Measurements from ENCODE around the gene ACKR2. TPM values are rescaled to one million over a fixed set of nuclear protein-coding genes. Genes with fewer than 3 reads are reported as not detected.

ACKR2 gene
- total and polyA plus RNA-seq, 2 of the 13 experiments (the other 11 are each of a cell fraction or from before 2014, with no cell fraction given) = 1.1 to 1.9 TPM

- TF ChIP-seq CENPT (CRISPR knock-in tag; IDR thresholded peaks at IDR 0.05; ENCODE audit: low read depth) (no peak), SIX1 (CRISPR knock-in tag; IDR thresholded peaks at IDR 0.05; ENCODE audit: borderline replicate concordance) (no peak), ARNT2 (CRISPR knock-in tag; IDR thresholded peaks at IDR 0.05; ENCODE audit: low read depth) (no peak), ZNF326 (CRISPR knock-in tag; IDR thresholded peaks at IDR 0.05; ENCODE audit: borderline replicate concordance) (no peak), HMG20B (CRISPR knock-in tag; conservative IDR thresholded peaks at IDR 0.05) (no peak), CBX5 (CRISPR knock-in tag; IDR thresholded peaks at IDR 0.05; ENCODE audit: borderline replicate concordance) (no peak), KLF9 (CRISPR knock-in tag; IDR thresholded peaks at IDR 0.05; ENCODE audit: low read depth) (no peak), RBAK (CRISPR knock-in tag; IDR thresholded peaks at IDR 0.05) (no peak), GFI1 (CRISPR knock-in tag; IDR thresholded peaks at IDR 0.05; ENCODE audit: borderline replicate concordance) (no peak), ZNF468 (CRISPR knock-in tag; IDR thresholded peaks at IDR 0.05) (no peak), ZNF260 (CRISPR knock-in tag; IDR thresholded peaks at IDR 0.05; ENCODE audit: borderline replicate concordance, low read depth) (no peak), SOX6 (IDR thresholded peaks at IDR 0.05) (no peak), SOX6 (CRISPR knock-in tag; IDR thresholded peaks at IDR 0.05) (peak; percentile 40), NONO (IDR thresholded peaks at IDR 0.05) (no peak), NONO (CRISPR knock-in tag; conservative IDR thresholded peaks at IDR 0.05) (no peak), PHF20 (CRISPR knock-in tag; IDR thresholded peaks at IDR 0.05) (no peak), ZNF749 (CRISPR knock-in tag; IDR thresholded peaks at IDR 0.05; ENCODE audit: borderline replicate concordance) (no peak), SMARCE1 (IDR thresholded peaks at IDR 0.05; ENCODE audit: borderline replicate concordance) (no peak), SAP130 (CRISPR knock-in tag; IDR thresholded peaks at IDR 0.05; ENCODE audit: low read depth) (peak; percentile 26; the same call in 1 of the 2 replicates), HNF4A (CRISPR knock-in tag; IDR thresholded peaks at IDR 0.05) (no peak), POLR2A (IDR thresholded peaks at IDR 0.05; ENCODE audit: insufficient read depth in 1 of 2, low read depth in 2 of 2, low read length in 2 of 2) (no peak), STAG1 (CRISPR knock-in tag; IDR thresholded peaks at IDR 0.05) (peak; percentile 43), ZNF562 (CRISPR knock-in tag; IDR thresholded peaks at IDR 0.05; ENCODE audit: borderline replicate concordance) (no peak), SOX5 (CRISPR knock-in tag; IDR thresholded peaks at IDR 0.05; ENCODE audit: borderline replicate concordance) (peak; percentile 56; the same call in 1 of the 2 replicates)
- TF ChIP-seq, protein P1, sequence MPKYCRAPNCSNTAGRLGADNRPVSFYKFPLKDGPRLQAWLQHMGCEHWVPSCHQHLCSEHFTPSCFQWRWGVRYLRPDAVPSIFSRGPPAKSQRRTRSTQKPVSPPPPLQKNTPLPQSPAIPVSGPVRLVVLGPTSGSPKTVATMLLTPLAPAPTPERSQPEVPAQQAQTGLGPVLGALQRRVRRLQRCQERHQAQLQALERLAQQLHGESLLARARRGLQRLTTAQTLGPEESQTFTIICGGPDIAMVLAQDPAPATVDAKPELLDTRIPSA (CRISPR knock-in tag; IDR thresholded peaks at IDR 0.05; ENCODE audit: borderline replicate concordance) = no peak
- TF ChIP-seq, protein P2, sequence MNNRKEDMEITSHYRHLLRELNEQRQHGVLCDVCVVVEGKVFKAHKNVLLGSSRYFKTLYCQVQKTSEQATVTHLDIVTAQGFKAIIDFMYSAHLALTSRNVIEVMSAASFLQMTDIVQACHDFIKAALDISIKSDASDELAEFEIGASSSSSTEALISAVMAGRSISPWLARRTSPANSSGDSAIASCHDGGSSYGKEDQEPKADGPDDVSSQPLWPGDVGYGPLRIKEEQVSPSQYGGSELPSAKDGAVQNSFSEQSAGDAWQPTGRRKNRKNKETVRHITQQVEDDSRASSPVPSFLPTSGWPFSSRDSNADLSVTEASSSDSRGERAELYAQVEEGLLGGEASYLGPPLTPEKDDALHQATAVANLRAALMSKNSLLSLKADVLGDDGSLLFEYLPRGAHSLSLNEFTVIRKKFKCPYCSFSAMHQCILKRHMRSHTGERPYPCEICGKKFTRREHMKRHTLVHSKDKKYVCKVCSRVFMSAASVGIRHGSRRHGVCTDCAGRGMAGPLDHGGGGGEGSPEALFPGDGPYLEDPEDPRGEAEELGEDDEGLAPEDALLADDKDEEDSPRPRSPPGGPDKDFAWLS (CRISPR knock-in tag; IDR thresholded peaks at IDR 0.05; ENCODE audit: borderline replicate concordance) = no peak
- TF ChIP-seq, protein P3, sequence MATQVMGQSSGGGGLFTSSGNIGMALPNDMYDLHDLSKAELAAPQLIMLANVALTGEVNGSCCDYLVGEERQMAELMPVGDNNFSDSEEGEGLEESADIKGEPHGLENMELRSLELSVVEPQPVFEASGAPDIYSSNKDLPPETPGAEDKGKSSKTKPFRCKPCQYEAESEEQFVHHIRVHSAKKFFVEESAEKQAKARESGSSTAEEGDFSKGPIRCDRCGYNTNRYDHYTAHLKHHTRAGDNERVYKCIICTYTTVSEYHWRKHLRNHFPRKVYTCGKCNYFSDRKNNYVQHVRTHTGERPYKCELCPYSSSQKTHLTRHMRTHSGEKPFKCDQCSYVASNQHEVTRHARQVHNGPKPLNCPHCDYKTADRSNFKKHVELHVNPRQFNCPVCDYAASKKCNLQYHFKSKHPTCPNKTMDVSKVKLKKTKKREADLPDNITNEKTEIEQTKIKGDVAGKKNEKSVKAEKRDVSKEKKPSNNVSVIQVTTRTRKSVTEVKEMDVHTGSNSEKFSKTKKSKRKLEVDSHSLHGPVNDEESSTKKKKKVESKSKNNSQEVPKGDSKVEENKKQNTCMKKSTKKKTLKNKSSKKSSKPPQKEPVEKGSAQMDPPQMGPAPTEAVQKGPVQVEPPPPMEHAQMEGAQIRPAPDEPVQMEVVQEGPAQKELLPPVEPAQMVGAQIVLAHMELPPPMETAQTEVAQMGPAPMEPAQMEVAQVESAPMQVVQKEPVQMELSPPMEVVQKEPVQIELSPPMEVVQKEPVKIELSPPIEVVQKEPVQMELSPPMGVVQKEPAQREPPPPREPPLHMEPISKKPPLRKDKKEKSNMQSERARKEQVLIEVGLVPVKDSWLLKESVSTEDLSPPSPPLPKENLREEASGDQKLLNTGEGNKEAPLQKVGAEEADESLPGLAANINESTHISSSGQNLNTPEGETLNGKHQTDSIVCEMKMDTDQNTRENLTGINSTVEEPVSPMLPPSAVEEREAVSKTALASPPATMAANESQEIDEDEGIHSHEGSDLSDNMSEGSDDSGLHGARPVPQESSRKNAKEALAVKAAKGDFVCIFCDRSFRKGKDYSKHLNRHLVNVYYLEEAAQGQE (IDR thresholded peaks at IDR 0.05; ENCODE audit: borderline replicate concordance in 1 of 2, low read depth in 1 of 2, low read length in 2 of 2) = no peak
These were observed 10.2 kb downstream of the ACKR2 start (continued) for GRCh38 chr3:42819351-42819965.
